ENCODE results near the gene IGSF5. TPM values are rescaled to one million over a fixed set of nuclear protein-coding genes. Genes with fewer than 3 reads are reported as not detected.

Gene IGSF5
- total RNA-seq, 1 donor from 2014 or later = not detected

- H3K4me3 Mint-ChIP-seq (ENCODE audit: unreplicated experiment) = no peak overlapping the region
These were observed 105.3 kb downstream of the IGSF5 start for GRCh38 chr21:39850333-39850732.

GRCh38 chr21:39851002-39851618 lies 106.1 kb downstream of the IGSF5 start:
- no peak overlapping the region for H3K27ac Mint-ChIP-seq (ENCODE audit: unreplicated experiment)
- H3K4me3 Mint-ChIP-seq (ENCODE audit: unreplicated experiment) = no peak overlapping the region
- H3K4me1 Mint-ChIP-seq (ENCODE audit: low read depth, unreplicated experiment) = no peaks in the 10 kb centered on the region
- TF ChIP-seq CTCF (IDR thresholded peaks at IDR 0.05; ENCODE audit: partially characterized antibody, unreplicated experiment) = no peak
- peaks cover 9% of the 10 kb centered on the region for H3K36me3 Mint-ChIP-seq (ENCODE audit: unreplicated experiment)
- DNase-seq = no peak
- H3K9me3 Mint-ChIP-seq (ENCODE audit: unreplicated experiment) = peaks cover 3% of the 10 kb centered on the region
- peaks cover 6% of the 10 kb centered on the region for H3K27me3 Mint-ChIP-seq (ENCODE audit: unreplicated experiment)

More at GRCh38 chr21:39850333-39850732, 105.3 kb downstream of the IGSF5 start:
- Mint-ChIP-seq H3K36me3 (ENCODE audit: unreplicated experiment) (peaks cover 9% of the 10 kb centered on the region), H3K27ac (ENCODE audit: unreplicated experiment) (no peak overlapping the region), H3K4me1 (ENCODE audit: low read depth, unreplicated experiment) (peaks cover 3% of the 10 kb centered on the region), H3K27me3 (ENCODE audit: unreplicated experiment) (peaks cover 6% of the 10 kb centered on the region), H3K9me3 (ENCODE audit: unreplicated experiment) (peaks cover 3% of the 10 kb centered on the region)
- no peak for TF ChIP-seq CTCF (IDR thresholded peaks at IDR 0.05; ENCODE audit: partially characterized antibody, unreplicated experiment)
- DNase-seq = no peak

Other genes starting within 250 kb of the IGSF5 start
- gene B3GALT5, start 132.2 kb upstream of the IGSF5 start, total RNA-seq (ENCODE audit: unreplicated experiment) = 0.25 TPM
- gene PCP4, start 122.3 kb downstream of the IGSF5 start, total RNA-seq (ENCODE audit: unreplicated experiment) = 1.9 TPM

All from glutamatergic neuron (in vitro differentiated cells).